GM12878 (cell line): Measurements from ENCODE around the gene KRTAP13-4.

Experiments
- CTCF ChIP-seq, 3 experiments: IDR thresholded peaks in 2 of 3; conservative IDR thresholded peaks in 1 of 3; 2 replicates each; pipeline ENCODE4 v1.5.1; 2011; ENCODE audit warnings: low read depth in 3 of 3, low read length in 3 of 3, mild to moderate bottlenecking in 3 of 3, control low read depth in 2 of 3, moderate library complexity in 2 of 3, inconsistent platforms in 1 of 3, mixed read lengths in 1 of 3; ENCODE audit not compliant: control insufficient read depth in 2 of 3, insufficient read depth in 1 of 3; ENCODE audit errors: extremely low read depth in 1 of 3
- E2F4 ChIP-seq: IDR thresholded peaks from 2 replicates; pipeline ENCODE4 v1.6.1; 2012; ENCODE audit warnings: low read depth, low read length, improper control_type of control experiment
- EZH2 ChIP-seq: IDR thresholded peaks from 2 replicates; pipeline ENCODE4 v1.6.1; 2012; ENCODE audit warnings: low read depth, mild to moderate bottlenecking, control low read depth, inconsistent platforms, low read length, borderline replicate concordance; ENCODE audit not compliant: control insufficient read depth
- FOS ChIP-seq: IDR thresholded peaks from 3 replicates; pipeline ENCODE4 v1.6.1; 2011; ENCODE audit warnings: borderline replicate concordance; ENCODE audit not compliant: insufficient read length; ENCODE audit errors: extremely low read depth
- FOXM1 ChIP-seq: IDR thresholded peaks from 2 replicates; pipeline ENCODE4 v1.6.1; 2012; ENCODE audit warnings: low read depth, mild to moderate bottlenecking, inconsistent platforms, low read length, moderate library complexity
- KLF5 ChIP-seq: fragments of 450-650 bp; IDR thresholded peaks from 2 replicates; pipeline ENCODE4 v1.6.1; 2014; ENCODE audit warnings: mild to moderate bottlenecking; ENCODE audit not compliant: partially characterized antibody
- MYC ChIP-seq: IDR thresholded peaks from 2 replicates; pipeline ENCODE4 v1.6.1; 2011; ENCODE audit warnings: mild to moderate bottlenecking, low read length, moderate library complexity, inconsistent platforms; ENCODE audit not compliant: insufficient read depth, insufficient replicate concordance, insufficient read length, severe bottlenecking
- TAF1 ChIP-seq: IDR thresholded peaks from 2 replicates; pipeline ENCODE4 v1.6.1; 2011; ENCODE audit warnings: mild to moderate bottlenecking, low read depth, low read length, borderline replicate concordance
- TCF7 ChIP-seq: IDR thresholded peaks from 2 replicates; pipeline ENCODE4 v1.6.1; 2014; ENCODE audit warnings: antibody characterized with exemption, borderline replicate concordance
- ZNF274 ChIP-seq: IDR thresholded peaks from one replicate; pipeline ENCODE4 v1.8.0; 2011; ENCODE audit not compliant: insufficient read length, insufficient read depth
- ZZZ3 ChIP-seq: IDR thresholded peaks from 2 replicates; pipeline ENCODE4 v1.6.1; 2011; ENCODE audit warnings: low read depth; ENCODE audit not compliant: control insufficient read depth, insufficient read length

- TF ChIP-seq ZZZ3 (no peak), CTCF (IDR thresholded peaks at IDR 0.05 in 2 of 3, conservative IDR thresholded peaks at IDR 0.05 in 1 of 3; ENCODE audit: control insufficient read depth in 2 of 3, extremely low read depth in 1 of 3, insufficient read depth in 1 of 3, low read depth in 3 of 3, low read length in 3 of 3) (no peak), TCF7 (no peak), EZH2 (no peak), E2F4 (no peak), FOS (no peak), ZNF274 (no peak), FOXM1 (no peak), TAF1 (no peak), MYC (no peak), KLF5 (no peak)
These were observed 14.2 kb downstream of the KRTAP13-4 start for GRCh38 chr21:30444204-30444603.
